GM18505 (cell line): ENCODE results near the gene CUEDC2.

ENCODE experiments used
- ATAC-seq: cut with Tn5 transposase; IDR thresholded peaks from one replicate; pipeline ENCODE4 v1.9.1; 2021; ENCODE audit not compliant: unreplicated experiment
- POLR2A ChIP-seq: IDR thresholded peaks from 4 replicates; pipeline ENCODE4 v1.6.1; 2011; ENCODE audit warnings: borderline replicate concordance; ENCODE audit not compliant: insufficient read depth, insufficient read length; ENCODE audit errors: extremely low read depth

Gene CUEDC2

DNA sequence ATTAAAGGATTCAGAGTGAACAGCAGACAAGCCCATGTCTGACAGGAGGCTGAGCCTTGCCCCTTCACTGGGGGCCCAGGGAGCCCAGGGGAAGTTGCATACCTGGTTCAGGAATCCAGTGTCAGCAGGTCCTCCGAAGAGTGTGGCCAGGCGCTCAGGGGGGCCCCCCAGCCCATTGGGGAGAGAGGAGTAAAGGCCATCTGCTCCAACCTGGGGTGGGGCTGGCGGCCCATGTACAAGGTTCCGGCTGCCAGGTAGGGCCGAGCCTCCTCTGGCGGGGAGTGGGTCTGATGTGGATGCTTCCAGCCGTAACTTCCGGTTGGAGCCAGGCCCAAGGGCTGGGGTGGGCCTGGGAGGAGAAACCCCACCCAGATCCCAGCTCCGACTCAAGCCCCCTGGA, 16.1 kb downstream of the CUEDC2 start:
- ATAC-seq = no peak
- TF ChIP-seq POLR2A = no peak

DNA sequence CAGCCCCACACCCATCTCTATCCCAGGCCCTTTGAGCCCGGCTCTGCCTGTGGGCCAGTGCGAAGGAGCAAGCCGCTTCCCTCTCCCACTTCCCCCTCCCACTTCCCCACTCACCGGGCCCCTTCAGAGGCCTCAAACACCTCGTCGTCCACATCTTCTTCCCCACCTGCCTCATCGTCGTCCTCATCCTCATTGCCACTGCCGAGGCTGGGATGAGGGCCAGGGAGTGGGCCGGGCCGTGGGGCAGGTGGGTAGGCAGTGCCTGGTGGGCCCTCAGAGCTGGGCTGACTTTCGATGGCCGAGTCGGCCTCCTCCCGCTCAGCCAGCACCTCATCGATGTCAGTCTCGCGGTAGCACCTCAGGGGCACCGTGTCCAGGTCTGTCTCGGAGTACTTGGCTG, 17.6 kb downstream of the CUEDC2 start:
- ATAC-seq = no peak
- no peak for TF ChIP-seq POLR2A

DNA sequence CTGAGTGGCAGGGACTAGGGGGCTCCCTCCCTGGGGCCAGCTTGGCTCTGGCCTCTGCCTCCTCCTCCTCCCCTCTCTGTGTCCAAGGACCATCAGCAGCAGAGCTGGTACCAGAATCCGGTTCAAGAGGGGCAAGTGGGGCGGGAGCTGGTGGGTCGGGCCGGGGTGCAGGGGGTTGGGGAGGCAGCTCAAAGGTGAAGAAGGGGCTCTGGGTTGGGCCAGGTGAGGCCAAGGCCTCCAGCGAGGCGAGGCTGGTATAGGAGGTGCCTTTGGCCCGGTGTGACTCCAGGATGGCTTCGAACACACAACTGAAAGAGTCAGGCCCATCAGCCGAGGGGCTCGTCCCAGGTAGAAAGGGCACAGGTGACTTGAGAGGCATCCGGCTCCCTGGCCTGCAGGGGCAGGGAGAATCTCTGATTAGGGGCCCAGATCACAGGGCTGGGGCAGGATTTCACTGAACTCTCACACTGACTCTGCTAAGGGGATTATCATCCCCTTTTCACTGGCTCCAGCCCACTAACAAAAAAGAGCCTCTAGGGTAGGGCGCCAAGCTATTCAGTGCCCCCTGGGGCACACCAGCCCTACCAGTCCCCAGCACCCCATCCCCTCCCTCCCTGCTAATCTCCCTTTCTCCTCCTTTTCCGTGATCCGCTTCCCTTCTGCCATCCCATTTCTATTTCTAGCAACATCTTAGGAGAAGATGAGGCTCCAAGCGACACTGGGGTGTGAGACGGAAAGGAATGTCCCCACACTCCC, 18.4 kb downstream of the CUEDC2 start:
- TF ChIP-seq POLR2A = no peak

DNA sequence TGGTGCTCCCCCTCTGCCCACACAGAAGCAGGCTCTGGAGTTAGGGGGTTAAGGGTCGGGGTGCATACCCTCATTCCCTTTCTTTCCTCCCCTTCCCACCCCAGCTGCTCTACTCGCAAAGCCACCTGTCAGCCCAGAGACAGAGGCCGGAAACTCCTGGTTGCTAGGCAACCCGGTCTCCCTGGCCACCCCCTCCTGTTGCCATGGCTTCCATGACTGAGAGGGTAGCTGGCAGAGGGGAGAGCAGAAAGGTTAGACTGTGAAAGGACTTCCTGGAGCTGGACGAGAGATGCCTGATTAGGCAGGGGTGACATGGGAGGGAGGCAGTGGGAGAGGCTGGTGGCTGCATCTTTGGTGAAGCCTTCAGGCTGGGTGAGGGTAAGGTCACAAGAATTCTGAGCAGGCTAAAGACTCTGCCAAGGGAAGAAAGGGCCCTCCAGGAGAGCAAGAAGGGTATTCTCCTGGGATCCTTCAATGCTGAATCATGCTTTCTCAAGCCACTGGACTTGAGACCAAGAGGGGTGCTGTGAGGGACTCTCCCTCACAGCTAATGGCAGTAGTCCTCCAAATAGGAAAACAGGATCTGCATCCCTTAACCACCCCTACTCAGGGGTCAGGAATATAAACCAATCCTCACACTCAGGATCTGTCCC, 19.2 kb downstream of the CUEDC2 start:
- no peak for TF ChIP-seq POLR2A
- no peak for ATAC-seq

More for the DNA sequence above, 18.4 kb downstream of the CUEDC2 start:
- ATAC-seq = no peak

DNA sequence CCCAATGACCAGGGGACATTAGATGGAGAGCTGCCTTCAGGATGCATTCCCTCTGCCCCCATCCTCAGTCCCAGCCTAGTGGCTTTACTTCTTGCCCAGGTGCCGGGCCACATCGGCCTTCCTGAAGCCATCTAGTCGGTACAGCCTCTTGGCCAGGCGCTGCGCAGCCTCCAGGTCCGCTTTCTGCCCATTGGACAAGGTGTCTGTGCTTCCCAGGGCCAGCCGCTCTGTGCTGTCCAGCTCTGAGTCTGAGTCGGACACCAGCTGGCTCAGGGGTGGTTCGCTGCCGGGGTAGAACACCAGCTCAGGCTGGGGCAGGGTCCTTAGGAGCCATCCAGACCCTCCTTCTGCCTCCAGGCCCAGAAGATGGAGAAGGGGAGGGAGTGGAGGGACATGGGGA, 20.1 kb downstream of the CUEDC2 start:
- no peak for ATAC-seq
- TF ChIP-seq POLR2A = no peak

DNA sequence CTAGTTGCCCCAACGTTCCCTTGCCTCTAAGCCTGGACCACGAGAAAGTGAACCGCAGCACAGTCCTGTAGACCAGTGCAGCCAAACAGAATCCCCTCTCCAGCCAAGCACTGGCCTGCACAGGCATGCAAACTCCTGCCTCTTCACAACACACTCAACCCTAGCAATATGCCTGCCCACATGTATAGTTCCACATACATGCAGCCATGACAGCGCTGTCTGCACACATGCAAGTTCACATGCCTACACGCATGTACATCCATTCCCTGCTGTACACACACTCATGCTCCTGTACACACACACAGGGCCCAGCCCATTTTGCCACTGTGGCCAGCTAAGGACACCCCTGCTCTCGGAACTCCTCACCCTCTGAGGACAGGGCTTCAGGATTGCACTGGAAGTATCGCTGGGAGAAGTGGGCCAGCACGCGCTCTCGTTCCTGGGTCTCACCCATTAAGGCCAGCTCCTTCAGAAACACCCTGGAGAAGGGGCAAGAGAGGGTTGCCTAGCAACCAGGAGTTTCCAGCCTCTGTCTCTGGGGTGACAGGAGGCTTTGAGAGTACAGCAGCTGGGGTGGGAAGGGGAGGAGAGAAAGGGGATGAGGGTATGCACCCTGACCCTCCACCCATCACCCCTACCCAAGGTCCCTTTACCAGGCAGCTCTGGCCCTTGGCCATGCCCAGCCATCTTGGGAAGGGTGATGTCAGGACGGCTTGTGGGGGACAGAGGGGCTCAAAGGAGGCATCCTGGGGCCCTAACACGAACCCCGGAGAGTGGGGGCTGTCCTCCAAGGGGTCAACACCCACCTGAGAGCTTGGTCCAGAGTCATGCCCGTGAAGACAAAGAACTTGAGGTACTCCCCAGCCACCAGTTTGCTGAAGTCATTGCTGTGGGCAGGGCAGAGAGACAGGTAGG, 20.8 kb downstream of the CUEDC2 start:
- no peak for ATAC-seq

DNA sequence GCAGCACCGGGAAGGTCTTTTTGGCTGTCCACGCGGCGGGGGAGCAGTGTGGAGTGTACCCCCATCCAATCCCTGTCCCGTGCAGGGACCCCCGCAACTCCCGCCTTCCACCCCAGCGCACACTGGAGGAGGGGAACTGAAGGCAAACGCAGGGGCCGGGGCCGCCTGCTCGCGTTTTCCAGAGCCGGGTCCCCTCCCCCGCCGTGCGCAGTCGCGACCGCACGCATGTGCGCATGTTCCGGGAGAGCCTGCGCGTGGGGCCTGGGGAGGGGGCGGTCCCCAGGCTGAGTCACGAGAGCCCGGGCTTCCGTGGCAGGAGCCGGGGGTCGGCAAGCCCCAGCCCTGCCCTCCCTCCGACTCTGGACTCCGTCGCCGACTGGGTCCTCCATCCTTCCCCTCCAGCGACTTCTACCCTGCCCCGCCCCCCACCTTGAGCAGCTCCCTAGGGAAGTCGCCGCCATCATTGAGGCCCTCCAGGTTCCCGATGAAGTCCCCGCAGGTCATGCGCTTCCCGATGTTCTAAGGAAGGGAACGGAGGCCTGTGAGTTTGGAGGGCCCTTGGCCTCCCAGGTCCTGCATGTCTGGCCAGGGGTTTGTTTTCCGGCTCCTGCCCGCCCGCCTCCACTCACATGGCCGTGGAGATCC, 21.8 kb downstream of the CUEDC2 start:
- TF ChIP-seq POLR2A = no peak
- no peak for ATAC-seq

More for the DNA sequence above, 20.8 kb downstream of the CUEDC2 start:
- no peak for TF ChIP-seq POLR2A

DNA sequence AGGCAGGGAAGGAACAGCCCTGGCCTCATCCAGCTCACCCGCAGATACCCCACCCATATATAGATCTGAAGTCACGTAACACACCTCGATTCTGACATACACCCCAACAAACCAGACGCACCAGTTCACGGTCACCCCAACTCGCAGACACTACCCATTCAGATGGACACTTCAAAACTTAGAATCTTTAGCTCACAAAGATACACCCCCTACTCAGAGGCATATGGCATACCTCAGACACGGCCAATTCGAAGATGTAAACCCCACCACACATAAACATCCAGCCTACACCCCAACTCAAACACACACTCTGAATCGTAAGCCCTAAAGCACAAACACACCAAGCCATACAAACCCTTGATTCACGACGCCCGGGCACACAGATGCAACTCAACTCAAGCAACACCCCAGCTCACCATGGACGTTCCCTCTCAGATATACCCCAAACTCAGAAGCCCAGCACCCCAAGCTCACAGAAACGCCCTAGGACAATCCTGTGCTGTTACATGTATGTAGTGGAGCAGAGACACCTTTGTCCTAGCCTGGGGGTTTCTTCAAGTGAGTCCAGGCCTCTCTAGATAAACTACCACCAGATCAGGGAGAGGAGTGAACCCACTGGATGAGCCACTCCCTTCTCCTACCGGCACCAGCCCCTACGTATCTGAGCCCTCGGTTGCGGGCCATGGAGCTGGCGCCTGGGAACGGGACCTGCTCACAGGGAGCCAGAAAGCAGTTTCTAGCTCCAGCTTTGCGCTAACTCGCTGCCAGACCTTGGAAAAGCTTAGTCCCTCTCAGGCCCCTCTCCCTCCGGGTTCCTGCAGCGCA, 22.6 kb downstream of the CUEDC2 start:
- TF ChIP-seq POLR2A = no peak
- no peak for ATAC-seq

DNA sequence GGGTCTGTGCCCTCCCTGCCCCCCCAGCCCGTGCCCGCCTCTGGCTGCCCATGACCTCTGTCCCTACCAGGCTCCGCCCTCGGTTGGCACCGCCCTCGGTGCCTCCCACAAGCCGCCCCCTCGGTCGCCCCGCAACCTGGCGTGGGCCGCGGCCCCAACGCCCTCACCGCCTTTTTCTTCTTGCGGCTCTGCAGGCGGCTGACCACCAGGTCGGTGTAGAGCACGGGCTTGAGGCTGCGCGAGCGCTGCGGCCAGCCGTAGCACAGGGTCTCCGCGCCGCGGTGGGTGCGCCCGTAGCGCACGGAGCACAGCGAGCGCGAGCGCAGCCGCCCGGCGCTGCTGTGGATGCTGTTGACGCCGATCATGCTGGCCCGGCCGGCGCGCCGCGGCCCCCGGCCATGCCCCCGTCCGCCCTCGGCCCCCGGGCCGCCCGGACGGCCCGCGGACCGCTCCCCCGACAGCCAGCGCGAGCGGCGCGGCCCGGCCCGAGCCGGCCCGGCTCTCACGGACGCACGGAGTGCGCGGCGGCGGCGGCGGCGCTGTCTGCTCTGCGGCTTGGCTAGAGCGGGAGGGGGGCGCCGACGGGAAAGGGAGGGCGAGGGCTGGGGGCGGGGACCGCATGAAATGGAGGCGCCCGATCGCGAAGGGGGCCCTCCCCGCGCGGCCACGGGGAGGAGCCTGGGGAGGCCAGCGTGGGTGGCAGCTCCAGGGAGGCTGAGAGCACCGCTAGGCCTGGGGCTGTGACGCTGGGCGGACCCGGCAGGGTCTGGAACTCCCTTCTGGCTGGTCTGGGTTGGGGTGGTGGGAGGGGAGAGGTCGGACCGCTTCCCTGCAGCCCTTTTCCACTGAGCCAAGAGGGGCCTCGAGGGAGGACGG, 23.4 kb downstream of the CUEDC2 start:
- no peak for TF ChIP-seq POLR2A

DNA sequence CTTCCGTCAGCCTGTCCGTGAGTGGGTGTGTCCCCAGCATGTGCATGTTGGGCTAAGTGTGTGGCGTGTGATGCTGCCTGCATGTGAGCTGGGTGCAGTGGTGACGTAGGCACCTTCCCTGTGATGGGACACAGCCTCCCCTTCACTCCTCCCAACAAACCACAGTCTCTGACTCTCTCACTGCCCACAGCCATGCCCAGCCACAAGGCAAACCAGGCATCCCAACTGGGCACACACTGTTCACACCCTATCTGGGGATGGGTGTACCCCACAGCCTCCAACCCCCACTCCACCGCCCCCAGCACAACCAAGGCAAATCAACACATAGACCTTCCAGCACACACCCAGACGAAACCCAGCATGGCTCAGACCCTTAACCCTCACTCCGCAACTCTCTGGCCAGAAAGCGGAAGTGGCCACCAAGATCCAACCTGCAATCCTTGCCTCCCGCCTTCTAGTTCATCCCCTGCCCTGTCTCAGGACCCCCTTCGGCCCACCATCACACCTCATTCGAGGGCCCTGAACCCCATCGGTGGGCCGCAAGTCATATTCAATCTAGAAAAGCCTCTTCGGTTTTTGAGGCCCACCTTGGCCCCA, 24.1 kb downstream of the CUEDC2 start:
- no peak for ATAC-seq

More for the DNA sequence above, 23.4 kb downstream of the CUEDC2 start:
- ATAC-seq = no peak

More for the DNA sequence above, 24.1 kb downstream of the CUEDC2 start:
- TF ChIP-seq POLR2A = no peak
